HepG2 (cell line): Measurements from ENCODE around the gene SEPTIN3. TPM values are rescaled to one million over a fixed set of nuclear protein-coding genes. Genes with fewer than 3 reads are reported as not detected.

ENCODE experiments used
- ELF1 ChIP-seq: sonication (generic); formaldehyde crosslinking; IDR thresholded peaks from 2 replicates; pipeline ENCODE4 v1.4.0; 2020; ENCODE audit warnings: missing genetic modification reagents
- HNF4A ChIP-seq: sonication (generic); formaldehyde crosslinking; IDR thresholded peaks from 2 replicates; pipeline ENCODE4 v1.4.0; 2020; ENCODE audit warnings: missing genetic modification reagents
- JUNB ChIP-seq: sonication (generic); formaldehyde crosslinking; IDR thresholded peaks from 2 replicates; pipeline ENCODE4 v1.8.0; 2022; ENCODE audit warnings: missing genetic modification reagents, mild to moderate bottlenecking, borderline replicate concordance
- KDM2A ChIP-seq: sonication (generic); formaldehyde crosslinking; IDR thresholded peaks from 2 replicates; pipeline ENCODE4 v1.4.0; 2020; ENCODE audit warnings: low read depth, missing genetic modification reagents, borderline replicate concordance
- MXI1 ChIP-seq: IDR thresholded peaks from 3 replicates; pipeline ENCODE4 v1.6.1; 2012; ENCODE audit warnings: low read depth, low read length, inconsistent platforms, borderline replicate concordance
- NRL ChIP-seq: sonication (generic); formaldehyde crosslinking; IDR thresholded peaks from 2 replicates; pipeline ENCODE4 v1.5.0; 2020; ENCODE audit warnings: missing genetic modification reagents, mild to moderate bottlenecking, moderate library complexity, borderline replicate concordance
- RARA ChIP-seq: IDR thresholded peaks from 2 replicates; pipeline ENCODE4 v1.6.1; 2016; ENCODE audit warnings: missing genetic modification reagents, missing compliant biosample characterization
- SALL1 ChIP-seq: sonication (generic); formaldehyde crosslinking; IDR thresholded peaks from 2 replicates; pipeline ENCODE4 v1.8.0; 2022; ENCODE audit warnings: mild to moderate bottlenecking, missing genetic modification reagents
- ZFX ChIP-seq: sonication (generic); formaldehyde crosslinking; IDR thresholded peaks from 2 replicates; pipeline ENCODE4 v1.4.0; 2020; ENCODE audit warnings: mild to moderate bottlenecking, low read depth, missing genetic modification reagents, moderate library complexity
- ZFY ChIP-seq: sonication (generic); formaldehyde crosslinking; IDR thresholded peaks from 2 replicates; pipeline ENCODE4 v1.4.0; 2020; ENCODE audit warnings: missing genetic modification reagents
- polyA plus RNA-seq, 8 experiments: library from polyadenylated mRNA; depleted of rRNA in 3 of 8; stranded (reverse) in 7 of 8; unstranded in 1 of 8; fragments of >200 nt; fragmentation: Illumina TruSeq in 4 of 8; extraction: Trizol in 4 of 8; gene quantifications; 2 replicates each; pipeline versions ENCODE4 v1.2.1 to v1.2.3, GENCODE V29; 2011 to 2016; ENCODE audit warnings: low read depth in 4 of 8, missing spikeins in 1 of 8, mixed read lengths in 1 of 8; ENCODE audit not compliant: insufficient read depth in 1 of 8
- total RNA-seq, 5 experiments: library from RNA; depleted of rRNA; stranded (reverse); fragments of >200 nt; fragmentation: Illumina TruSeq; extraction: Trizol; gene quantifications; 2 replicates each; pipeline ENCODE4 v1.2.3, GENCODE V29; 2016; ENCODE audit warnings: low read depth in 1 of 5
- TF ChIP-seq, protein P1 (sequence below): sonication (generic); formaldehyde crosslinking; IDR thresholded peaks from 2 replicates; pipeline ENCODE4 v1.5.0; 2020; ENCODE audit warnings: mild to moderate bottlenecking, missing genetic modification reagents
- TF ChIP-seq, protein P2 (sequence below): sonication (generic); formaldehyde crosslinking; IDR thresholded peaks from 2 replicates; pipeline ENCODE4 v1.9.0; 2022; ENCODE audit warnings: missing genetic modification reagents, mild to moderate bottlenecking, borderline replicate concordance
- TF ChIP-seq, protein P3 (sequence below): sonication (generic); formaldehyde crosslinking; IDR thresholded peaks from 2 replicates; pipeline ENCODE4 v1.5.1; 2020; ENCODE audit warnings: missing genetic modification reagents, mild to moderate bottlenecking, borderline replicate concordance
- TF ChIP-seq, protein P4 (sequence below): sonication (generic); formaldehyde crosslinking; IDR thresholded peaks from 2 replicates; pipeline ENCODE4 v1.5.1; 2020; ENCODE audit warnings: mild to moderate bottlenecking, missing genetic modification reagents, moderate library complexity
- TF ChIP-seq, protein P5 (sequence below): sonication (generic); formaldehyde crosslinking; IDR thresholded peaks from 2 replicates; pipeline ENCODE4 v1.4.0; 2020; ENCODE audit warnings: mild to moderate bottlenecking, low read depth, missing genetic modification reagents

Gene SEPTIN3
- total and polyA plus RNA-seq, 2 of the 13 experiments (the other 11 are each of a cell fraction or from before 2014, with no cell fraction given), result 0.04 TPM; not detected in 1

DNA sequence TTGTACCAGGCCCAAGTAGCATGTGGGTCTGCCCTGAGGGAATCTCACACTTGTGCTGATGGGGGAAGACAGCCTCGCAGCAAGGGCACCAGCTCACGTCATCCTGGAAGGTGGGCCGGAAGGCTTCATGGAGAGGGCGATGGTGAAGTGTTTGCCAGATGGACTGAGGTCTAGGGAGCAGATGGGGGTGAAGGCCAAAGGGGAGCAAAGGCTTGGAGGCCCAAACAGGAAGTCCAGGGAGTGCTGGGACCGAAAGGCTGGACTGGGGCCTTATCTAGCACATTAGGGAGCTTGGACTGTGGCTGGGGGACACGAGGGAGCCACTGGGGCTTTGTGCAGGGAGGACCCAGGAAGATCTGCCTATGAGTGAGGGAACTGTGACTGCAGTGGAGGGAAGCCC, 41.4 kb upstream of the SEPTIN3 start (continued):
- TF ChIP-seq, protein P1, sequence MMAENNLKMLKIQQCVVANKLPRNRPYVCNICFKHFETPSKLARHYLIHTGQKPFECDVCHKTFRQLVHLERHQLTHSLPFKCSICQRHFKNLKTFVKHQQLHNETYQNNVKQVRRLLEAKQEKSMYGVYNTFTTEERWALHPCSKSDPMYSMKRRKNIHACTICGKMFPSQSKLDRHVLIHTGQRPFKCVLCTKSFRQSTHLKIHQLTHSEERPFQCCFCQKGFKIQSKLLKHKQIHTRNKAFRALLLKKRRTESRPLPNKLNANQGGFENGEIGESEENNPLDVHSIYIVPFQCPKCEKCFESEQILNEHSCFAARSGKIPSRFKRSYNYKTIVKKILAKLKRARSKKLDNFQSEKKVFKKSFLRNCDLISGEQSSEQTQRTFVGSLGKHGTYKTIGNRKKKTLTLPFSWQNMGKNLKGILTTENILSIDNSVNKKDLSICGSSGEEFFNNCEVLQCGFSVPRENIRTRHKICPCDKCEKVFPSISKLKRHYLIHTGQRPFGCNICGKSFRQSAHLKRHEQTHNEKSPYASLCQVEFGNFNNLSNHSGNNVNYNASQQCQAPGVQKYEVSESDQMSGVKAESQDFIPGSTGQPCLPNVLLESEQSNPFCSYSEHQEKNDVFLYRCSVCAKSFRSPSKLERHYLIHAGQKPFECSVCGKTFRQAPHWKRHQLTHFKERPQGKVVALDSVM (CRISPR knock-in tag), result 0 out of 2 replicates have a peak, but pooled peaks have one; percentile 28
- TF ChIP-seq ZFY (CRISPR knock-in tag), result peak; percentile 40; the same call in 1 of the 2 replicates
- TF ChIP-seq ELF1 (CRISPR knock-in tag), result peak; percentile 47
- TF ChIP-seq NRL (CRISPR knock-in tag), result 0 out of 2 replicates have a peak, but pooled peaks have one; percentile 37
- TF ChIP-seq, protein P2, sequence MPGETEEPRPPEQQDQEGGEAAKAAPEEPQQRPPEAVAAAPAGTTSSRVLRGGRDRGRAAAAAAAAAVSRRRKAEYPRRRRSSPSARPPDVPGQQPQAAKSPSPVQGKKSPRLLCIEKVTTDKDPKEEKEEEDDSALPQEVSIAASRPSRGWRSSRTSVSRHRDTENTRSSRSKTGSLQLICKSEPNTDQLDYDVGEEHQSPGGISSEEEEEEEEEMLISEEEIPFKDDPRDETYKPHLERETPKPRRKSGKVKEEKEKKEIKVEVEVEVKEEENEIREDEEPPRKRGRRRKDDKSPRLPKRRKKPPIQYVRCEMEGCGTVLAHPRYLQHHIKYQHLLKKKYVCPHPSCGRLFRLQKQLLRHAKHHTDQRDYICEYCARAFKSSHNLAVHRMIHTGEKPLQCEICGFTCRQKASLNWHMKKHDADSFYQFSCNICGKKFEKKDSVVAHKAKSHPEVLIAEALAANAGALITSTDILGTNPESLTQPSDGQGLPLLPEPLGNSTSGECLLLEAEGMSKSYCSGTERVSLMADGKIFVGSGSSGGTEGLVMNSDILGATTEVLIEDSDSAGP (CRISPR knock-in tag), result 0 out of 2 replicates have a peak, but pooled peaks have one; percentile 23
- TF ChIP-seq ZFX (CRISPR knock-in tag), result peak; percentile 78
- TF ChIP-seq, protein P3, sequence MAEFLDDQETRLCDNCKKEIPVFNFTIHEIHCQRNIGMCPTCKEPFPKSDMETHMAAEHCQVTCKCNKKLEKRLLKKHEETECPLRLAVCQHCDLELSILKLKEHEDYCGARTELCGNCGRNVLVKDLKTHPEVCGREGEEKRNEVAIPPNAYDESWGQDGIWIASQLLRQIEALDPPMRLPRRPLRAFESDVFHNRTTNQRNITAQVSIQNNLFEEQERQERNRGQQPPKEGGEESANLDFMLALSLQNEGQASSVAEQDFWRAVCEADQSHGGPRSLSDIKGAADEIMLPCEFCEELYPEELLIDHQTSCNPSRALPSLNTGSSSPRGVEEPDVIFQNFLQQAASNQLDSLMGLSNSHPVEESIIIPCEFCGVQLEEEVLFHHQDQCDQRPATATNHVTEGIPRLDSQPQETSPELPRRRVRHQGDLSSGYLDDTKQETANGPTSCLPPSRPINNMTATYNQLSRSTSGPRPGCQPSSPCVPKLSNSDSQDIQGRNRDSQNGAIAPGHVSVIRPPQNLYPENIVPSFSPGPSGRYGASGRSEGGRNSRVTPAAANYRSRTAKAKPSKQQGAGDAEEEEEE (CRISPR knock-in tag), result 0 out of 2 replicates have a peak, but pooled peaks have one; percentile 6
- TF ChIP-seq, protein P4, sequence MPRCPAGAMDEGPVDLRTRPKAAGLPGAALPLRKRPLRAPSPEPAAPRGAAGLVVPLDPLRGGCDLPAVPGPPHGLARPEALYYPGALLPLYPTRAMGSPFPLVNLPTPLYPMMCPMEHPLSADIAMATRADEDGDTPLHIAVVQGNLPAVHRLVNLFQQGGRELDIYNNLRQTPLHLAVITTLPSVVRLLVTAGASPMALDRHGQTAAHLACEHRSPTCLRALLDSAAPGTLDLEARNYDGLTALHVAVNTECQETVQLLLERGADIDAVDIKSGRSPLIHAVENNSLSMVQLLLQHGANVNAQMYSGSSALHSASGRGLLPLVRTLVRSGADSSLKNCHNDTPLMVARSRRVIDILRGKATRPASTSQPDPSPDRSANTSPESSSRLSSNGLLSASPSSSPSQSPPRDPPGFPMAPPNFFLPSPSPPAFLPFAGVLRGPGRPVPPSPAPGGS (CRISPR knock-in tag), result no peak
- TF ChIP-seq, protein P5, sequence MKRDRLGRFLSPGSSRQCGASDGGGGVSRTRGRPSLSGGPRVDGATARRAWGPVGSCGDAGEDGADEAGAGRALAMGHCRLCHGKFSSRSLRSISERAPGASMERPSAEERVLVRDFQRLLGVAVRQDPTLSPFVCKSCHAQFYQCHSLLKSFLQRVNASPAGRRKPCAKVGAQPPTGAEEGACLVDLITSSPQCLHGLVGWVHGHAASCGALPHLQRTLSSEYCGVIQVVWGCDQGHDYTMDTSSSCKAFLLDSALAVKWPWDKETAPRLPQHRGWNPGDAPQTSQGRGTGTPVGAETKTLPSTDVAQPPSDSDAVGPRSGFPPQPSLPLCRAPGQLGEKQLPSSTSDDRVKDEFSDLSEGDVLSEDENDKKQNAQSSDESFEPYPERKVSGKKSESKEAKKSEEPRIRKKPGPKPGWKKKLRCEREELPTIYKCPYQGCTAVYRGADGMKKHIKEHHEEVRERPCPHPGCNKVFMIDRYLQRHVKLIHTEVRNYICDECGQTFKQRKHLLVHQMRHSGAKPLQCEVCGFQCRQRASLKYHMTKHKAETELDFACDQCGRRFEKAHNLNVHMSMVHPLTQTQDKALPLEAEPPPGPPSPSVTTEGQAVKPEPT, result no peak
- TF ChIP-seq MXI1, result no peak
- peak; percentile 11; the same call in 1 of the 2 replicates for TF ChIP-seq HNF4A (CRISPR knock-in tag)
- peak; percentile 80 for TF ChIP-seq RARA (CRISPR knock-in tag)
- no peak for TF ChIP-seq JUNB
- TF ChIP-seq KDM2A (CRISPR knock-in tag), result 0 out of 2 replicates have a peak, but pooled peaks have one; percentile 26
- peak; percentile 41; the same call in 1 of the 2 replicates for TF ChIP-seq SALL1 (CRISPR knock-in tag)
